ENCODE measurements around the gene MMP28.
A peak's percentile ranks its signal among the peaks of the same experiment; 100 is the strongest.

- TF ChIP-seq CTCF (IDR thresholded peaks at IDR 0.05): peak; percentile 81
- no peak for TF ChIP-seq EZH2 (IDR thresholded peaks at IDR 0.05; ENCODE audit: borderline replicate concordance, insufficient read depth, low read depth, low read length, poor library complexity, severe bottlenecking)
Measured at GRCh38 chr17:35808962-35809854, 13.8 kb upstream of the MMP28 start, which contains the start of gene TAF15.
